ENCODE measurements around the gene UTS2R. TPM values are rescaled to one million over a fixed set of nuclear protein-coding genes. Genes with fewer than 3 reads are reported as not detected.

Gene UTS2R
- polyA plus RNA-seq, 1 experiment, result not detected

DNA sequence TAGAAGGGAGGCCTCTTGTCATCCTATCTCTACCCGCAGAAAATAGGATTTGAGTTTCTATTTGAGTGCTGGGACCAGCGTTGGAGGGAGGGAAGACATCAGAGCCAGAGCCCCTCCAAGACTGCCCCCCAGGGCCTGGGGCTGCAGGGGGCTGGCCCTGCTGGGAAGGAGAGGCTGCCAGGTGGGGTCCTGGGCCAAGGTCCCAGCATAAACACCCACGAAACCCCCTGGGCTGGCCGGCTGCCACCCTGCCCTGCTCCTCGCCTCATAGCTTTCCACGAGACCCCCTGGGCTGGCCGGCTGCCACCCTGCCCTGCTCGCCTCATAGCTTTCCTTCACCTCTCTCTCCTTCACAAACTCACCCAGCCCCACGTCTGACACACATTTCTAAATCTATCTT, 23.1 kb upstream of the UTS2R start:
- no peak overlapping the region for H3K4me3 ChIP-seq (ENCODE audit: low read depth, low read length)
- ChIA-PET POLR2A (no interaction called here), CTCF (no interaction called here)
- no peak for DNase-seq (ENCODE audit: low read depth, low spot score)
- H3K27ac ChIP-seq (ENCODE audit: low read depth, low read length), result no peak overlapping the region
- no peaks in the 10 kb centered on the region; the same call in 1 of the 2 replicates for H3K9me3 ChIP-seq (ENCODE audit: control insufficient read depth, insufficient read depth, low read length)
- H3K27me3 ChIP-seq (ENCODE audit: control insufficient read depth, insufficient read depth, low read length), result peaks cover 5% of the 10 kb centered on the region
- TF ChIP-seq CTCF (IDR thresholded peaks at IDR 0.05; ENCODE audit: low read depth, low read length), result no peak

GRCh38 chr17:82348866-82349265, 22.7 kb upstream of the UTS2R start:
- TF ChIP-seq CTCF (IDR thresholded peaks at IDR 0.05; ENCODE audit: low read depth, low read length), result no peak
- H3K27me3 ChIP-seq (ENCODE audit: control insufficient read depth, insufficient read depth, low read length), result peaks cover 5% of the 10 kb centered on the region
- DNase-seq (ENCODE audit: low read depth, low spot score), result no peak
- no peak overlapping the region for H3K27ac ChIP-seq (ENCODE audit: low read depth, low read length)
- H3K4me3 ChIP-seq (ENCODE audit: low read depth, low read length), result no peak overlapping the region
- CTCF ChIA-PET, result interaction anchor here (0.5 to 0.9 kb wide), 2 partner anchors 9 to 205 kb away, joined by 3 read pairs; no protein-coding TSS in a partner anchor
- H3K9me3 ChIP-seq (ENCODE audit: control insufficient read depth, insufficient read depth, low read length), result no peaks in the 10 kb centered on the region; the same call in 1 of the 2 replicates
- POLR2A ChIA-PET, result no interaction called here

- Histone ChIP-seq H3K27me3 (ENCODE audit: control insufficient read depth, insufficient read depth, low read length) (peaks cover 7% of the 10 kb centered on the region), H3K27ac (ENCODE audit: low read depth, low read length) (no peak overlapping the region), H3K4me3 (ENCODE audit: low read depth, low read length) (no peak overlapping the region), H3K9me3 (ENCODE audit: control insufficient read depth, insufficient read depth, low read length) (no peaks in the 10 kb centered on the region; the same call in 1 of the 2 replicates)
- CTCF ChIA-PET, result interaction anchor here (0.5 to 0.9 kb wide), 4 partner anchors 9 to 205 kb away, joined by 3 to 5 read pairs (median 3); no protein-coding TSS in a partner anchor
- DNase-seq (ENCODE audit: low read depth, low spot score), result no peak
- no peak for TF ChIP-seq CTCF (IDR thresholded peaks at IDR 0.05; ENCODE audit: low read depth, low read length)
- POLR2A ChIA-PET, result no interaction called here
Observed at GRCh38 chr17:82349287-82349701, 22.3 kb upstream of the UTS2R start.

DNA sequence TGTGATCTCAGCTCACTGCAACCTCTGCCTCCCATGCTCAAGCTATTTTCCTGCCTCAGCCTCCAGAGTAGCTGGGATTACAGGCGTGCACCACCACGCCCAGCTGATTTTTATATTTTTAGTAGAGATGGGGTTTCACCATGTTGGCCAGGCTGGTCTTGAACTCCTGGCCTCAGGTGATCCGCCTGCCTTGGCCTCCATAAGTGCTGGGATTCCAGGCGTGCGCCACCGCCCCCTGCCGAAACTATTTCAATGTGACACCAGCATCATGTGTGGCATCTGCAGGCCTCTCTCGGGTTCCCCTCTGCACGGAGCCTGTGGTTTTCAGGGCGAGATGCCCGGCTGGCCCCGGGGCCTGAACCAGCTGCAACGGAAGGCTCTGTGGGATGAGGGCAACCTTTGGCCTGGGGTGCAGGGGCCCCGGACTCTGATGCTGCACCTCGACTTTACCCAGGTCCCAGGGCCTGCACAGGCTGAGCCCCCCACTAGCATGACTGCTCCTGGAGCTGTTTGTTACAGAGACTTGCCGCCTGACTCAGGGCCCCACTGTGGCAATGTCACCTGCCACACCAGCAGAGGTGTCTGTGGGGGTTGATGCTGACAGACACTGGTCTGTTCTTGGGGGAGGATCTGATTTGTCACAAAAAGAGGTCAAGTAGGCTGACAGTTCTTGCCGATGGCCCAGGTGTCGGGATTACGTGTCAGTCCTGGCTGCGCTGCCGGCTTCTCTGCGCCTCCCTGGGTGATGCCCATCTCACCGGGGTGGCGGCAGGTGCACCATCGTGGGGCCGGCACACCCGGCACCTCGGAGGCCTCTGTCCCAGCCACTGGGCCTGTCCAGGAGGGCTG, 21.2 kb upstream of the UTS2R start:
- POLR2A ChIA-PET, result no interaction called here
- no peak overlapping the region for H3K27ac ChIP-seq (ENCODE audit: low read depth, low read length)
- peaks cover 10% of the 10 kb centered on the region for H3K27me3 ChIP-seq (ENCODE audit: control insufficient read depth, insufficient read depth, low read length)
- no peaks in the 10 kb centered on the region; the same call in 1 of the 2 replicates for H3K9me3 ChIP-seq (ENCODE audit: control insufficient read depth, insufficient read depth, low read length)
- no peak for DNase-seq (ENCODE audit: low read depth, low spot score)
- CTCF ChIA-PET, result interaction anchor here (0.6 to 1.6 kb wide), 6 partner anchors 8 to 107 kb away, joined by 3 to 6 read pairs (median 4); no protein-coding TSS in a partner anchor
- no peak overlapping the region for H3K4me3 ChIP-seq (ENCODE audit: low read depth, low read length)
- TF ChIP-seq CTCF (IDR thresholded peaks at IDR 0.05; ENCODE audit: low read depth, low read length), result no peak

- no peak overlapping the region for H3K27ac ChIP-seq (ENCODE audit: low read depth, low read length)
- H3K4me3 ChIP-seq (ENCODE audit: low read depth, low read length), result no peak overlapping the region
- no peak for DNase-seq (ENCODE audit: low read depth, low spot score)
- H3K9me3 ChIP-seq (ENCODE audit: control insufficient read depth, insufficient read depth, low read length), result no peaks in the 10 kb centered on the region; the same call in 1 of the 2 replicates
- CTCF ChIA-PET, result interaction anchor here (1.6 kb wide), 2 partner anchors 64 to 65 kb away, joined by 4 to 6 read pairs; no protein-coding TSS in a partner anchor
- no peak for TF ChIP-seq CTCF (IDR thresholded peaks at IDR 0.05; ENCODE audit: low read depth, low read length)
- H3K27me3 ChIP-seq (ENCODE audit: control insufficient read depth, insufficient read depth, low read length), result peaks cover 10% of the 10 kb centered on the region
- POLR2A ChIA-PET, result no interaction called here
Observed at GRCh38 chr17:82351254-82351712, 20.3 kb upstream of the UTS2R start.
